HEK293 (cell line): ENCODE measurements around the gene SERGEF.

Experiments used
- CTCF ChIA-PET: fragments of 350-600 bp; formaldehyde crosslinking; extraction: SDS; loops from one replicate; lab custom pipeline; 2021; ENCODE audit warnings: antibody characterized with exemption; lab: Yijun Ruan, JAX
- POLR2A ChIA-PET: fragments of 300-600 bp; formaldehyde crosslinking; extraction: SDS; loops from one replicate; lab custom pipeline; 2020; ENCODE audit warnings: antibody characterized with exemption, inconsistent platforms; lab: Yijun Ruan, JAX
- H3K27ac ChIP-seq: fragments of 200-500 bp; sonication (Bioruptor generic); 2 replicates; pipeline ENCODE4 v1.5.1; 2014; ENCODE audit warnings: low read depth, low read length, control low read depth, inconsistent platforms; ENCODE audit errors: extremely low read depth
- H3K36me3 ChIP-seq, 2 experiments: fragments of 200-500 bp in 1 of 2; sonication (Bioruptor generic) in 1 of 2; 1 replicate in 1 of 2; 2 replicates in 1 of 2; pipeline ENCODE4 v1.5.1; 2014 to 2017; ENCODE audit warnings: inconsistent platforms in 2 of 2, low read length in 2 of 2; ENCODE audit not compliant: control insufficient read depth in 2 of 2, insufficient read depth in 1 of 2
- H3K4me1 ChIP-seq: fragments of 200-500 bp; sonication (Bioruptor generic); 2 replicates; pipeline ENCODE4 v1.5.1; 2014; ENCODE audit warnings: mild to moderate bottlenecking, low read length, inconsistent platforms; ENCODE audit not compliant: control insufficient read depth, insufficient read depth
- H3K4me3 ChIP-seq: 2 replicates; pipeline ENCODE4 v1.5.1; 2011; ENCODE audit warnings: low read depth, mild to moderate bottlenecking, control low read depth, low read length, moderate library complexity
- H3K9me3 ChIP-seq: fragments of 200-500 bp; sonication (Bioruptor generic); 2 replicates; pipeline ENCODE4 v1.5.1; 2014; ENCODE audit warnings: low read depth, low read length, inconsistent platforms; ENCODE audit not compliant: control insufficient read depth, insufficient read depth
- YY1 ChIP-seq: fragments of 450-650 bp; formaldehyde crosslinking; IDR thresholded peaks from 2 replicates; pipeline ENCODE4 v1.5.1; 2018; ENCODE audit warnings: missing biosample characterization, missing genetic modification characterization
- ZNF112 ChIP-seq: fragments of 450-650 bp; formaldehyde crosslinking; IDR thresholded peaks from 2 replicates; pipeline ENCODE4 v1.5.0; 2017; ENCODE audit warnings: missing biosample characterization, missing genetic modification characterization
- ZNF146 ChIP-seq: fragments of 450-650 bp; formaldehyde crosslinking; IDR thresholded peaks from 2 replicates; pipeline ENCODE4 v1.5.1; 2016; ENCODE audit warnings: missing biosample characterization, missing genetic modification characterization
- ZNF174 ChIP-seq: fragments of 450-650 bp; formaldehyde crosslinking; IDR thresholded peaks from 2 replicates; pipeline ENCODE4 v1.5.0; 2017; ENCODE audit warnings: missing biosample characterization, mild to moderate bottlenecking, missing genetic modification characterization
- ZNF19 ChIP-seq: fragments of 450-650 bp; formaldehyde crosslinking; IDR thresholded peaks from 2 replicates; pipeline ENCODE4; 2016; ENCODE audit warnings: missing biosample characterization, missing genetic modification characterization, low read depth
- ZNF2 ChIP-seq: fragments of 450-650 bp; formaldehyde crosslinking; IDR thresholded peaks from 2 replicates; pipeline ENCODE4 v1.5.1; 2016; ENCODE audit warnings: missing biosample characterization, missing genetic modification characterization
- ZNF202 ChIP-seq: fragments of 450-650 bp; formaldehyde crosslinking; IDR thresholded peaks from 2 replicates; pipeline ENCODE4 v1.5.1; 2016; ENCODE audit warnings: missing biosample characterization, missing genetic modification characterization, borderline replicate concordance
- ZNF221 ChIP-seq: fragments of 450-650 bp; formaldehyde crosslinking; IDR thresholded peaks from 2 replicates; pipeline ENCODE4 v1.5.1; 2017; ENCODE audit warnings: missing biosample characterization, missing genetic modification characterization, borderline replicate concordance
- ZNF266 ChIP-seq: fragments of 450-650 bp; formaldehyde crosslinking; IDR thresholded peaks from 2 replicates; pipeline ENCODE4 v1.5.1; 2016; ENCODE audit warnings: missing biosample characterization, missing genetic modification characterization, low read depth
- ZNF391 ChIP-seq: fragments of 450-650 bp; formaldehyde crosslinking; IDR thresholded peaks from 2 replicates; pipeline ENCODE4 v1.5.1; 2016; ENCODE audit warnings: low read depth, missing biosample characterization, missing genetic modification characterization, borderline replicate concordance
- ZNF501 ChIP-seq: fragments of 450-650 bp; formaldehyde crosslinking; IDR thresholded peaks from 2 replicates; pipeline ENCODE4 v1.5.1; 2016; ENCODE audit warnings: missing biosample characterization, missing genetic modification characterization
- ZNF521 ChIP-seq: fragments of 450-650 bp; formaldehyde crosslinking; IDR thresholded peaks from 2 replicates; pipeline ENCODE4 v1.5.1; 2017; ENCODE audit warnings: missing biosample characterization, mild to moderate bottlenecking, missing genetic modification characterization
- ZNF530 ChIP-seq: fragments of 450-650 bp; formaldehyde crosslinking; IDR thresholded peaks from 2 replicates; pipeline ENCODE4 v1.5.1; 2016; ENCODE audit warnings: low read depth, missing biosample characterization, missing genetic modification characterization
- ZNF544 ChIP-seq: fragments of 450-650 bp; formaldehyde crosslinking; IDR thresholded peaks from 2 replicates; pipeline ENCODE4 v1.5.0; 2017; ENCODE audit warnings: missing biosample characterization, missing genetic modification characterization
- ZNF548 ChIP-seq: fragments of 450-650 bp; formaldehyde crosslinking; IDR thresholded peaks from 2 replicates; pipeline ENCODE4 v1.5.1; 2016; ENCODE audit warnings: missing biosample characterization, missing genetic modification characterization
- ZNF561 ChIP-seq: fragments of 450-650 bp; IDR thresholded peaks from 2 replicates; pipeline ENCODE4 v1.5.1; 2018; ENCODE audit warnings: missing biosample characterization, missing genetic modification characterization, borderline replicate concordance
- ZNF623 ChIP-seq: fragments of 450-650 bp; formaldehyde crosslinking; IDR thresholded peaks from 2 replicates; pipeline ENCODE4 v1.5.1; 2016; ENCODE audit warnings: missing biosample characterization, missing genetic modification characterization
- ZNF626 ChIP-seq: fragments of 450-650 bp; sonication (Bioruptor Pico); formaldehyde crosslinking; IDR thresholded peaks from 2 replicates; pipeline ENCODE4 v1.5.1; 2018; ENCODE audit warnings: missing biosample characterization, missing genetic modification characterization, inconsistent platforms
- ZNF677 ChIP-seq: fragments of 450-650 bp; IDR thresholded peaks from 2 replicates; pipeline ENCODE4 v1.5.0; 2018; ENCODE audit warnings: missing biosample characterization, mild to moderate bottlenecking, missing genetic modification characterization, moderate library complexity
- ZNF707 ChIP-seq: fragments of 450-650 bp; formaldehyde crosslinking; IDR thresholded peaks from 2 replicates; pipeline ENCODE4 v1.5.1; 2016; ENCODE audit warnings: missing biosample characterization, missing genetic modification characterization
- ZNF76 ChIP-seq: fragments of 450-650 bp; formaldehyde crosslinking; IDR thresholded peaks from 2 replicates; pipeline ENCODE4; 2016; ENCODE audit warnings: low read depth, missing biosample characterization, missing genetic modification characterization, borderline replicate concordance
- TF ChIP-seq, protein P1 (sequence below): fragments of 450-650 bp; formaldehyde crosslinking; IDR thresholded peaks from 2 replicates; pipeline ENCODE4 v1.5.1; 2016; ENCODE audit warnings: missing biosample characterization, missing genetic modification characterization
- TF ChIP-seq, protein P2 (sequence below): fragments of 450-650 bp; formaldehyde crosslinking; IDR thresholded peaks from 2 replicates; pipeline ENCODE4 v1.5.1; 2017; ENCODE audit warnings: missing biosample characterization, missing genetic modification characterization
- TF ChIP-seq, protein P3 (sequence below): fragments of 450-650 bp; formaldehyde crosslinking; IDR thresholded peaks from 2 replicates; pipeline ENCODE4 v1.5.1; 2016; ENCODE audit warnings: missing biosample characterization, missing genetic modification characterization
- TF ChIP-seq, protein P4 (sequence below): fragments of 450-650 bp; formaldehyde crosslinking; IDR thresholded peaks from 2 replicates; pipeline ENCODE4 v1.5.1; 2016; ENCODE audit warnings: missing biosample characterization, missing genetic modification characterization
- TF ChIP-seq, protein P5 (sequence below): fragments of 450-650 bp; formaldehyde crosslinking; IDR thresholded peaks from 2 replicates; pipeline ENCODE4 v1.5.1; 2016; ENCODE audit warnings: missing biosample characterization, missing genetic modification characterization
- TF ChIP-seq, protein P6 (sequence below): fragments of 450-650 bp; formaldehyde crosslinking; IDR thresholded peaks from 2 replicates; pipeline ENCODE4 v1.5.1; 2016; ENCODE audit warnings: missing biosample characterization, missing genetic modification characterization
- TF ChIP-seq, protein P7 (sequence below): fragments of 450-650 bp; formaldehyde crosslinking; IDR thresholded peaks from 2 replicates; pipeline ENCODE4 v1.5.1; 2016; ENCODE audit warnings: missing biosample characterization, missing genetic modification characterization

Gene SERGEF

DNA sequence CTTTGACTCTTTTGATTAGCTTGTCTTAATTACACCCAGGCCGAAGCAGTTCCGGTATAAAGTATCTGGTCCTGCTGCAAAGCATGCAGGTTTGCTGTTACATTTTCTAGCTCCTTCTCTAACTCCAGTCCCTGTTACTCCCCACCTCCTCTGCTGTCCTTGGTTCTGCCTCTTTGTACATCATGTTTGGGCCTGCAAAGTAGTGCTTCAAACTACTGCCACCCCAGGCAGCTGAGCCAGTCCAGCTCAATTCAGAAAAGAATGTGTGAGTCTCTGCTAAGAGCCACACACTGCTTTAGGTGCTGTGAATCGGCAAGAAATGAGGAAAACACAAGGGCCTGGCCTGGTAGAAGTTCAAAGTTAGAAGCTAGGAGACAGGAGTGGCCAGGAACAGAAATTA lies 136.0 kb downstream of the SERGEF start:
- H3K36me3 ChIP-seq, result peaks cover 0 to 16% of the 10 kb centered on the region in 2 experiments; a peak in 1 of 3 replicates
- CTCF ChIA-PET, result interaction anchor here (0.6 to 1.6 kb wide), 3 partner anchors 12 to 112 kb away, joined by 4 to 9 read pairs (median 6); no protein-coding TSS in a partner anchor

DNA sequence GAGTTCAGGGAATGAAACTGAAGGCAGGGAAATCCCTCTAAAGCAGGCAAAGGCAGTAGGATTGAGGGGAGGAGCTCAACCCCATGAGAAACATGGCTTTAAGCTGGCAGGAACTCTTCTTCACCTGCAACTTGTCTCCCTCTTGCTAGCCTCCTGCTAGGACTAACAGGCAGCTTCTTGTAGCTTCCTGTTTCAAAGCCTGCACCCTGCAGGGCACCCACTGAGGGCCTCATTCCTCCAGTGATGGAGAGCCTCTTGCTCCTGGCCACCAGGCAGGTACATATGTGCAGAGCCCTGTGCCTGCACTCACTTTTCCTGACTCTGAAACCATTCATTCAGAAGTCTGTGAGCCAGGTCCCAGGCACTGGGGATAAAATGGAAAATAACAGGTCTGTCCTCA lies 137.0 kb downstream of the SERGEF start:
- H3K4me1 ChIP-seq, result no peaks in the 10 kb centered on the region
- H3K36me3 ChIP-seq, result peaks cover 0 to 16% of the 10 kb centered on the region in 2 experiments; a peak in 1 of 3 replicates
- H3K9me3 ChIP-seq, result no peaks in the 10 kb centered on the region
- no peak overlapping the region for H3K27ac ChIP-seq
- ChIA-PET CTCF (no interaction called here), POLR2A (no interaction called here)
- H3K4me3 ChIP-seq, result no peak overlapping the region
- TF ChIP-seq ZNF677 (tag by site-specific recombination) (no peak), YY1 (no peak), ZNF391 (no peak), ZNF112 (no peak), ZNF221 (tag by site-specific recombination) (no peak), ZNF266 (tag by site-specific recombination) (no peak), ZNF146 (tag by site-specific recombination) (no peak), ZNF76 (no peak), ZNF707 (no peak), ZNF530 (tag by site-specific recombination) (no peak), ZNF544 (tag by site-specific recombination) (no peak), ZNF501 (tag by site-specific recombination) (no peak), ZNF2 (tag by site-specific recombination) (no peak), ZNF521 (tag by site-specific recombination) (no peak), ZNF19 (tag by site-specific recombination) (no peak)
- TF ChIP-seq, protein P1, sequence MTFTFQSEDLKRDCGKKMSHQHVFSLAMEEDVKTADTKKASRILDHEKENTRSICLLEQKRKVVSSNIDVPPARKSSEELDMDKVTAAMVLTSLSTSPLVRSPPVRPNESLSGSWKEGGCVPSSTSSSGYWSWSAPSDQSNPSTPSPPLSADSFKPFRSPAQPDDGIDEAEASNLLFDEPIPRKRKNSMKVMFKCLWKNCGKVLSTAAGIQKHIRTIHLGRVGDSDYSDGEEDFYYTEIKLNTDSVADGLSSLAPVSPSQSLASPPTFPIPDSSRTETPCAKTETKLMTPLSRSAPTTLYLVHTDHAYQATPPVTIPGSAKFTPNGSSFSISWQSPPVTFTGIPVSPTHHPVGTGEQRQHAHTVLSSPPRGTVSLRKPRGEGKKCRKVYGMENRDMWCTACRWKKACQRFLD (tag by site-specific recombination), result no peak
- TF ChIP-seq, protein P2, sequence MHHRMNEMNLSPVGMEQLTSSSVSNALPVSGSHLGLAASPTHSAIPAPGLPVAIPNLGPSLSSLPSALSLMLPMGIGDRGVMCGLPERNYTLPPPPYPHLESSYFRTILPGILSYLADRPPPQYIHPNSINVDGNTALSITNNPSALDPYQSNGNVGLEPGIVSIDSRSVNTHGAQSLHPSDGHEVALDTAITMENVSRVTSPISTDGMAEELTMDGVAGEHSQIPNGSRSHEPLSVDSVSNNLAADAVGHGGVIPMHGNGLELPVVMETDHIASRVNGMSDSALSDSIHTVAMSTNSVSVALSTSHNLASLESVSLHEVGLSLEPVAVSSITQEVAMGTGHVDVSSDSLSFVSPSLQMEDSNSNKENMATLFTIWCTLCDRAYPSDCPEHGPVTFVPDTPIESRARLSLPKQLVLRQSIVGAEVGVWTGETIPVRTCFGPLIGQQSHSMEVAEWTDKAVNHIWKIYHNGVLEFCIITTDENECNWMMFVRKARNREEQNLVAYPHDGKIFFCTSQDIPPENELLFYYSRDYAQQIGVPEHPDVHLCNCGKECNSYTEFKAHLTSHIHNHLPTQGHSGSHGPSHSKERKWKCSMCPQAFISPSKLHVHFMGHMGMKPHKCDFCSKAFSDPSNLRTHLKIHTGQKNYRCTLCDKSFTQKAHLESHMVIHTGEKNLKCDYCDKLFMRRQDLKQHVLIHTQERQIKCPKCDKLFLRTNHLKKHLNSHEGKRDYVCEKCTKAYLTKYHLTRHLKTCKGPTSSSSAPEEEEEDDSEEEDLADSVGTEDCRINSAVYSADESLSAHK, result no peak

More for the DNA sequence above, 136.0 kb downstream of the SERGEF start:
- POLR2A ChIA-PET, result no interaction called here
- H3K27ac ChIP-seq, result no peak overlapping the region
- TF ChIP-seq, protein P3, sequence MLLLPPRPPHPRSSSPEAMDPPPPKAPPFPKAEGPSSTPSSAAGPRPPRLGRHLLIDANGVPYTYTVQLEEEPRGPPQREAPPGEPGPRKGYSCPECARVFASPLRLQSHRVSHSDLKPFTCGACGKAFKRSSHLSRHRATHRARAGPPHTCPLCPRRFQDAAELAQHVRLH (tag by site-specific recombination), result no peak
- TF ChIP-seq ZNF561 (tag by site-specific recombination) (no peak), ZNF548 (tag by site-specific recombination) (no peak), ZNF707 (no peak), ZNF626 (tag by site-specific recombination) (no peak), ZNF202 (tag by site-specific recombination) (no peak), ZNF2 (tag by site-specific recombination) (no peak), ZNF623 (tag by site-specific recombination) (no peak), ZNF174 (tag by site-specific recombination) (no peak)
- TF ChIP-seq, protein P4, sequence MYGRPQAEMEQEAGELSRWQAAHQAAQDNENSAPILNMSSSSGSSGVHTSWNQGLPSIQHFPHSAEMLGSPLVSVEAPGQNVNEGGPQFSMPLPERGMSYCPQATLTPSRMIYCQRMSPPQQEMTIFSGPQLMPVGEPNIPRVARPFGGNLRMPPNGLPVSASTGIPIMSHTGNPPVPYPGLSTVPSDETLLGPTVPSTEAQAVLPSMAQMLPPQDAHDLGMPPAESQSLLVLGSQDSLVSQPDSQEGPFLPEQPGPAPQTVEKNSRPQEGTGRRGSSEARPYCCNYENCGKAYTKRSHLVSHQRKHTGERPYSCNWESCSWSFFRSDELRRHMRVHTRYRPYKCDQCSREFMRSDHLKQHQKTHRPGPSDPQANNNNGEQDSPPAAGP (tag by site-specific recombination), result no peak
- TF ChIP-seq, protein P5, sequence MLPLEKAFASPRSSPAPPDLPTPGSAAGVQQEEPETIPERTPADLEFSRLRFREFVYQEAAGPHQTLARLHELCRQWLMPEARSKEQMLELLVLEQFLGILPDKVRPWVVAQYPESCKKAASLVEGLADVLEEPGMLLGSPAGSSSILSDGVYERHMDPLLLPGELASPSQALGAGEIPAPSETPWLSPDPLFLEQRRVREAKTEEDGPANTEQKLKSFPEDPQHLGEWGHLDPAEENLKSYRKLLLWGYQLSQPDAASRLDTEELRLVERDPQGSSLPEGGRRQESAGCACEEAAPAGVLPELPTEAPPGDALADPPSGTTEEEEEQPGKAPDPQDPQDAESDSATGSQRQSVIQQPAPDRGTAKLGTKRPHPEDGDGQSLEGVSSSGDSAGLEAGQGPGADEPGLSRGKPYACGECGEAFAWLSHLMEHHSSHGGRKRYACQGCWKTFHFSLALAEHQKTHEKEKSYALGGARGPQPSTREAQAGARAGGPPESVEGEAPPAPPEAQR (tag by site-specific recombination), result no peak
- TF ChIP-seq, protein P6, sequence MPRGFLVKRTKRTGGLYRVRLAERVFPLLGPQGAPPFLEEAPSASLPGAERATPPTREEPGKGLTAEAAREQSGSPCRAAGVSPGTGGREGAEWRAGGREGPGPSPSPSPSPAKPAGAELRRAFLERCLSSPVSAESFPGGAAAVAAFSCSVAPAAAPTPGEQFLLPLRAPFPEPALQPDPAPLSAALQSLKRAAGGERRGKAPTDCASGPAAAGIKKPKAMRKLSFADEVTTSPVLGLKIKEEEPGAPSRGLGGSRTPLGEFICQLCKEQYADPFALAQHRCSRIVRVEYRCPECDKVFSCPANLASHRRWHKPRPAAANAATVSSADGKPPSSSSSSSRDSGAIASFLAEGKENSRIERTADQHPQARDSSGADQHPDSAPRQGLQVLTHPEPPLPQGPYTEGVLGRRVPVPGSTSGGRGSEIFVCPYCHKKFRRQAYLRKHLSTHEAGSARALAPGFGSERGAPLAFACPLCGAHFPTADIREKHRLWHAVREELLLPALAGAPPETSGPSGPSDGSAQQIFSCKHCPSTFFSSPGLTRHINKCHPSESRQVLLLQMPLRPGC (tag by site-specific recombination), result no peak
- TF ChIP-seq, protein P7, sequence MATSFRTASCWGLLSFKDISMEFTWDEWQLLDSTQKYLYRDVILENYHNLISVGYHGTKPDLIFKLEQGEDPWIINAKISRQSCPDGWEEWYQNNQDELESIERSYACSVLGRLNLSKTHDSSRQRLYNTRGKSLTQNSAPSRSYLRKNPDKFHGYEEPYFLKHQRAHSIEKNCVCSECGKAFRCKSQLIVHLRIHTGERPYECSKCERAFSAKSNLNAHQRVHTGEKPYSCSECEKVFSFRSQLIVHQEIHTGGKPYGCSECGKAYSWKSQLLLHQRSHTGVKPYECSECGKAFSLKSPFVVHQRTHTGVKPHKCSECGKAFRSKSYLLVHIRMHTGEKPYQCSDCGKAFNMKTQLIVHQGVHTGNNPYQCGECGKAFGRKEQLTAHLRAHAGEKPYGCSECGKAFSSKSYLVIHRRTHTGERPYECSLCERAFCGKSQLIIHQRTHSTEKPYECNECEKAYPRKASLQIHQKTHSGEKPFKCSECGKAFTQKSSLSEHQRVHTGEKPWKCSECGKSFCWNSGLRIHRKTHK, result no peak
- H3K4me3 ChIP-seq, result no peak overlapping the region
- no peaks in the 10 kb centered on the region for H3K4me1 ChIP-seq
- H3K9me3 ChIP-seq, result no peaks in the 10 kb centered on the region
